ENCODE measurements around the gene ITGB3BP.

ITGB3BP gene

GRCh38 chr1:63463248-63463647 lies 59.8 kb downstream of the ITGB3BP start:
- TF ChIP-seq CTCF (IDR thresholded peaks at IDR 0.05; ENCODE audit: control insufficient read depth, insufficient read depth, low read depth, low read length, missing control alignments) = no peak
- no peak for DNase-seq (ENCODE audit: low read depth)
- no peak overlapping the region for H3K4me3 ChIP-seq (ENCODE audit: control insufficient read depth, low read depth, low read length)

- TF ChIP-seq CTCF (IDR thresholded peaks at IDR 0.05; ENCODE audit: control insufficient read depth, insufficient read depth, low read depth, low read length, missing control alignments) = no peak
- DNase-seq (ENCODE audit: low read depth) = no peak
Observed at GRCh38 chr1:63461661-63462230, 61.3 kb downstream of the ITGB3BP start.

GRCh38 chr1:63458750-63459149 lies 64.3 kb downstream of the ITGB3BP start:
- DNase-seq (ENCODE audit: low read depth) = no peak
- TF ChIP-seq CTCF (IDR thresholded peaks at IDR 0.05; ENCODE audit: control insufficient read depth, insufficient read depth, low read depth, low read length, missing control alignments) = no peak
- H3K4me3 ChIP-seq (ENCODE audit: control insufficient read depth, low read depth, low read length) = no peak overlapping the region

More at GRCh38 chr1:63461661-63462230, 61.3 kb downstream of the ITGB3BP start:
- H3K4me3 ChIP-seq (ENCODE audit: control insufficient read depth, low read depth, low read length) = no peak overlapping the region

GRCh38 chr1:63454269-63454668 lies 68.8 kb downstream of the ITGB3BP start:
- H3K4me3 ChIP-seq (ENCODE audit: control insufficient read depth, low read depth, low read length) = no peak overlapping the region
- no peak for DNase-seq (ENCODE audit: low read depth)
- peak; percentile 32 for TF ChIP-seq CTCF (IDR thresholded peaks at IDR 0.05; ENCODE audit: control insufficient read depth, insufficient read depth, low read depth, low read length, missing control alignments)

- no peak for DNase-seq (ENCODE audit: low read depth)
- H3K4me3 ChIP-seq (ENCODE audit: control insufficient read depth, low read depth, low read length) = no peak overlapping the region
- TF ChIP-seq CTCF (IDR thresholded peaks at IDR 0.05; ENCODE audit: control insufficient read depth, insufficient read depth, low read depth, low read length, missing control alignments) = no peak
Observed at GRCh38 chr1:63453232-63453631, 69.8 kb downstream of the ITGB3BP start.

GRCh38 chr1:63450416-63450815 lies 72.6 kb downstream of the ITGB3BP start:
- TF ChIP-seq CTCF (IDR thresholded peaks at IDR 0.05; ENCODE audit: control insufficient read depth, insufficient read depth, low read depth, low read length, missing control alignments) = no peak
- no peak for DNase-seq (ENCODE audit: low read depth)

More at GRCh38 chr1:63450416-63450815, 72.6 kb downstream of the ITGB3BP start:
- H3K4me3 ChIP-seq (ENCODE audit: control insufficient read depth, low read depth, low read length) = no peak overlapping the region
